Fibroblast of mammary gland (primary cell): ENCODE data around the gene SRPX.

ENCODE experiments used
- DNase-seq: peaks from one replicate; pipeline ENCODE4 v3.0.0-alpha.2; 2010; ENCODE audit warnings: low read depth
- H3K4me3 ChIP-seq: 2 replicates; pipeline ENCODE4 v1.5.1; 2011; ENCODE audit warnings: low read depth, mild to moderate bottlenecking, low read length, moderate library complexity; ENCODE audit not compliant: control insufficient read depth
- TF ChIP-seq, protein P1 (sequence below): conservative IDR thresholded peaks from 2 replicates; pipeline ENCODE4 v1.5.1; 2011; ENCODE audit warnings: low read depth, low read length, inconsistent platforms; ENCODE audit not compliant: control insufficient read depth, insufficient read depth

SRPX gene

DNA sequence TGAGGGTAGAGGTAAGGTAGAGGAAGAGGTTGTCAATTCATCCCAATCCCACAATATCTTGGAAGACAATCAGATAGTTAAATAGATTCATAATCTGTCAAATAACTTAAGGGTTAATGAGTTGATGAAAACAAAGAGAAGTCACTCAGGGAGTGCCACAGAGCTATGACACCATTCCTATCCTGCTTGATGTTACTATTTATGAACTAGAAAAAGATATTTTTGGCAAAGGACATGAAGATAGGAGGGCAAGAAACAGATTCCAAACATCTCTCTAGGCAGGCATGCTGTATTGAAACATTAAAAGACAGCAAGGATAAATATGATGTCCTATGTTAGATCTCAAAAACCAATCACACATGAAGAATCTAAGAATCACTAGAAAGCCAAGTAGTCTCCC lies 3.5 kb upstream of the SRPX start:
- no peak overlapping the region for H3K4me3 ChIP-seq
- TF ChIP-seq, protein P1, sequence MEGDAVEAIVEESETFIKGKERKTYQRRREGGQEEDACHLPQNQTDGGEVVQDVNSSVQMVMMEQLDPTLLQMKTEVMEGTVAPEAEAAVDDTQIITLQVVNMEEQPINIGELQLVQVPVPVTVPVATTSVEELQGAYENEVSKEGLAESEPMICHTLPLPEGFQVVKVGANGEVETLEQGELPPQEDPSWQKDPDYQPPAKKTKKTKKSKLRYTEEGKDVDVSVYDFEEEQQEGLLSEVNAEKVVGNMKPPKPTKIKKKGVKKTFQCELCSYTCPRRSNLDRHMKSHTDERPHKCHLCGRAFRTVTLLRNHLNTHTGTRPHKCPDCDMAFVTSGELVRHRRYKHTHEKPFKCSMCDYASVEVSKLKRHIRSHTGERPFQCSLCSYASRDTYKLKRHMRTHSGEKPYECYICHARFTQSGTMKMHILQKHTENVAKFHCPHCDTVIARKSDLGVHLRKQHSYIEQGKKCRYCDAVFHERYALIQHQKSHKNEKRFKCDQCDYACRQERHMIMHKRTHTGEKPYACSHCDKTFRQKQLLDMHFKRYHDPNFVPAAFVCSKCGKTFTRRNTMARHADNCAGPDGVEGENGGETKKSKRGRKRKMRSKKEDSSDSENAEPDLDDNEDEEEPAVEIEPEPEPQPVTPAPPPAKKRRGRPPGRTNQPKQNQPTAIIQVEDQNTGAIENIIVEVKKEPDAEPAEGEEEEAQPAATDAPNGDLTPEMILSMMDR: no peak
- no peak for DNase-seq

DNA sequence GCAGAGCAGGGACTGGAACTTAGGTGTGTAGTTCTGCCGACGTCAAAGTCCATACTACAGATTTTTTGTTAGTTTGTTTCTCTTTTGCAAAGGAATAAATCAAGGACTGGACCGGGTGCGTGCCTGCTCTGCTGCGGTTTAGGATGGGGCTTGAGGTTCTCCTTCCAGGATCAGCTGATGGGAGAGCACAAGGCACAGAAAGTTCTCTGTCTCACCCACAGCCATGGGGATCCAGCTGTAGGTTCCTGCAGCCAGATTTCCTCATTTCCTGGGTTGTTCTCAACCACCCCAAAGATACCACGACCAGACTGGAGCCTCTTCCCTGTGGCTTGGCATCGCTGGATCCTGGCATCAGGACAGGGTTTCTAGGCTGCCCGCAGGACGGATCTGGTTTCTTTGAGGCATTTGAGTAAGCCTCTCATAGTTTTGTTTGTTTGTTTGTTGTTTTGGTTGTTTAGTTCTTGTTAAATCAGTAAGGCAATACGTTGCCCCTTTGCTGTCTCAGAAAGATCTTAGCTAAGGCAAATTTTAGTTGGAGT lies 789 bp upstream of the SRPX start:
- peak overlapping the region; percentile 82 for H3K4me3 ChIP-seq
- peak; percentile 66 for DNase-seq
- TF ChIP-seq, protein P1: no peak

DNA sequence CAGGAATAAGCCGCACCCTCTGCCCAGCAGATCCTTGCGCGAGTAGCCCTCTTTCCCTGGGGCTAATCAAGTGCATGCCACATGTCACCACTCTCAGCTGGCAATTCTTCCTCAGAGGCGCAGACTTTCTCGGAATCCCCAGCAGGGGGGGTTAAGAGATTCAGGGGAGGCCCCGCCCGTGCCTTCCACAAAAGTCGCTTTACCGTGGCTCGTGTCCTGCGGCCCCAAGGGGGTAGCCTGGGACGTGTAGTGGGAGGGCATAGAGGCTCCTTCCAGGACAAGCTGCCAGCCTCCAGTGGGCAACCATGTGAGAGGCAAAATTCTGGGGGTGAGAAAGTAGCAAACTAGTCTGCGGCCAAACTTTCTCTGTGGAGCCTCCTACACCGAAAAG lies 652 bp downstream of the SRPX start:
- H3K4me3 ChIP-seq: peak overlapping the region; percentile 82
- DNase-seq: peak; percentile 75
- TF ChIP-seq, protein P1: peak; percentile 35

DNA sequence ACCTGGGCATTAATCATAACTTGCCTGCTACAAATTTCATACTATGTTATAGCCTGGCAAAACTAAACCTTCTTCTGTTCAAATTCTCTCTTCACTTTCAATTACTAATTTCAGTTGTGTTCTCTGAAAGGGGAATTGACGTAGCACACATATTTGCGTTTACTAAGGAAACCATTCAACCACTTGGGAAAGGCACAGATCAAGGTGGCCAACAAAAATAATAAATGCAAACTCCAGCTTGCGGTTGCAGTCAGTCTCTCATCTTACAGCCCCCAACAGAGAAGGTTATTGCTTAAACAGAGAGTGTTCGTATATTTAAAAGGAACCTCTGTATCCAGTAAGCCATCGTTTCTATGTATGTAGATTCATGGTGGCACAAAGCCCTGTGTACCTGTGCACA lies 4.0 kb downstream of the SRPX start:
- peak; percentile 60 for DNase-seq
- TF ChIP-seq, protein P1: no peak
- no peak overlapping the region for H3K4me3 ChIP-seq

DNA sequence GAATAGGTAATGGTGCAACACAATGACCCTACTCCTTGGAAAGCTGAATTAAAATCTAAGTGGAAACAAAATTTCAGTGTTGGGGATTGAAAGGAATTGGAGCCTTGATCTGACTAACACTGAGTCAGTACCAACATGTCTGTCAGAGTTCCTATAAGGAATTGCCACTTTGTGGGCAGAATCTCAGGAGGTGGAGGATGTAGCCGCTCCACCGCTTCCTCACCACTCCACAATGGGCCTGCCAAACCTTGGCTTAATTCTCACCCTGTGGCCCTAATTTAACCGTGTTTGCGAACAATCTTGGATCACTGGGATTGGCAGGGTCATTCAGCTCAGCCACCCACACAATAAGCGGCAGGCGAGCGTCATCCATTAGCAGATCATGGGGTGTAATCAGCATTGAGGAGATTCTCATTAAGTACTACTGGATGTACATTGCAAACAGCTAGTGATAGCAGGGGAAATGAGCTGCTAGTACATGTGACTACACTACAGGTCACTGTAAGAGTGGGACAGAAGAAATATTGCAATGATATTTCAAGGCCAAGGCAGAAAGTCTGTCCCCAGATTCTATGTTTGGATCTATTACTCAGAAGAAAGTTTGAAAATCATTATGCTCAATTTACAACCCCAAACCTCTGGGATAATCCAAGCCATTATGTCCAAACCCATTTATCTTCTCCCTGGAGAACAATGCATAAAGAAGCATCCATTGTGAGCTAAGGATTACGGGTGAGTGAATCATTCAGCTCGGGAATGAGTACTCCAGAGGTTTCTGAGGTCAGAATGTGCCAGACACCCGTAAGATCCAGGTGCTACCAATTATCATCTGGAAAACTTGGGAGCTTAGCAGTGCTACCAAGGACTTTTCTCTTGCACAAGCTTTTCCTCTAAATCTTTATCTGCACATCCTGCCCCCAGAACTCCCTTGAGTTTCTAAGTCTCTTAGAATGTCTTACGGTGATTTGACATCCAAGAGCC lies 5.8 kb downstream of the SRPX start:
- peak overlapping the region; percentile 9 for H3K4me3 ChIP-seq
- DNase-seq: peak; percentile 96
- TF ChIP-seq, protein P1: no peak

DNA sequence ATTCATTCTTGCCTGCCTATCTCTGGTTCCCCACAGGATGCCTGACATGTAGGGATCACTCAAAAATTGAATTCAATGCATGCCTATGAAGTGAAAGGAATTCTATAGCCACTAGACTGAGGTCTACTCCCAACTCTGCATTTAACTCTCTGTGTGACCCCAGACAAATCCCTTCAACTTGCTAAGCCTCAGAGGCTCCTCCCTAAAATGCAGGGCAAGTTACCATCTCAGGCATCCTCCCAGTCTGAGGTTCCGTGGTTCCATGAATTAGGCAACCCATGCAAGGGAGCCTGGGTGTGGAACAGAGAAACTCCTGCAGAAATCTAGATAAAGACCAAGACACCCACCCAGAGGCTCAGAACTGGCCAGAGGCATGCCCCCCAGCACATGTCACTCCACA lies 6.6 kb downstream of the SRPX start:
- no peak for DNase-seq
- TF ChIP-seq, protein P1: no peak
- no peak overlapping the region for H3K4me3 ChIP-seq
